PC-3 (cell line): ENCODE data around the gene CORO6. TPM values are rescaled to one million over a fixed set of nuclear protein-coding genes. Genes with fewer than 3 reads are reported as not detected.
A peak's percentile ranks its signal among the peaks of the same experiment; 100 is the strongest.

Experiments used
- ATAC-seq: fragments of 200-7000 bp; cut with Tn5 transposase; 2 replicates; pipeline ENCODE4 v1.9.1; 2020; ENCODE audit warnings: mild to moderate bottlenecking, moderate library complexity
- BruUV-seq: library from RNA; stranded (reverse); fragments of 400-500 nt; replicated peaks from 2 replicates; lab custom pipeline; 2021; lab: Mats Ljungman, UMichigan
- CTCF ChIA-PET: fragments of 300-600 bp; sonication (Branson Sonifier 250); formaldehyde crosslinking; loops from one replicate; lab custom pipeline; 2022; ENCODE audit warnings: antibody characterized with exemption; lab: Charles Lee
- POLR2A ChIA-PET: fragments of 300-600 bp; sonication (Branson Sonifier 250); formaldehyde crosslinking; loops from one replicate; lab custom pipeline; 2022; ENCODE audit warnings: antibody characterized with exemption; ENCODE audit not compliant: unreplicated experiment; lab: Charles Lee
- DNase-seq: peaks from one replicate; pipeline ENCODE4 v3.0.0-alpha.2; 2015
- H2AFZ ChIP-seq: fragments of 300-600 bp; sonication (generic); 2 replicates; pipeline ENCODE4 v1.6.0; 2016; ENCODE audit warnings: antibody characterized with exemption, low read length
- H3F3A ChIP-seq: fragments of 300-600 bp; sonication (generic); one replicate; pipeline ENCODE4 v1.6.0; 2017; ENCODE audit warnings: antibody characterized with exemption, low read length, control low read depth, mild to moderate bottlenecking; ENCODE audit not compliant: unreplicated experiment
- H3K27ac ChIP-seq: fragments of 300-600 bp; sonication (generic); 2 replicates; pipeline ENCODE4 v1.5.1; 2016; ENCODE audit warnings: mild to moderate bottlenecking, low read length
- H3K27me3 ChIP-seq: fragments of 300-600 bp; sonication (generic); 2 replicates; pipeline ENCODE4 v1.6.1; 2016; ENCODE audit warnings: low read length, mixed read lengths
- H3K36me3 ChIP-seq: fragments of 300-600 bp; sonication (generic); 2 replicates; pipeline ENCODE4 v1.6.1; 2016; ENCODE audit warnings: low read depth, mixed run types, low read length, mixed read lengths
- H3K4me1 ChIP-seq: fragments of 300-600 bp; sonication (generic); 2 replicates; pipeline ENCODE4 v1.5.1; 2016; ENCODE audit warnings: low read length; ENCODE audit not compliant: insufficient read depth
- H3K4me2 ChIP-seq: fragments of 300-600 bp; sonication (generic); 2 replicates; pipeline ENCODE4 v1.6.0; 2016; ENCODE audit warnings: low read length
- H3K4me3 ChIP-seq: fragments of 300-600 bp; sonication (generic); 2 replicates; pipeline ENCODE4 v1.5.1; 2016; ENCODE audit warnings: mild to moderate bottlenecking, low read length, mixed read lengths
- H3K79me2 ChIP-seq: fragments of 300-600 bp; sonication (generic); 2 replicates; pipeline ENCODE4 v1.6.1; 2017; ENCODE audit warnings: low read length, mixed read lengths
- H3K9ac ChIP-seq: fragments of 300-600 bp; sonication (generic); 2 replicates; pipeline ENCODE4 v1.6.0; 2016; ENCODE audit warnings: mild to moderate bottlenecking, low read length
- H3K9me2 ChIP-seq: fragments of 300-600 bp; sonication (generic); replicated peaks from 2 replicates; pipeline ENCODE4 v1.6.1; 2016; ENCODE audit warnings: mixed run types, low read length, mixed read lengths
- H3K9me3 ChIP-seq: fragments of 300-600 bp; sonication (generic); 2 replicates; pipeline ENCODE4 v1.6.1; 2016; ENCODE audit warnings: low read length, mixed read lengths
- H4K20me1 ChIP-seq: fragments of 300-600 bp; sonication (generic); 2 replicates; pipeline ENCODE4 v1.6.1; 2016; ENCODE audit warnings: low read length, mixed read lengths
- EZH2 ChIP-seq: fragments of 300-600 bp; sonication (generic); IDR thresholded peaks from one replicate; pipeline ENCODE4 v1.6.1; 2017; ENCODE audit warnings: antibody characterized with exemption, mild to moderate bottlenecking, low read length; ENCODE audit not compliant: unreplicated experiment
- EZH2phosphoT487 ChIP-seq: fragments of 300-600 bp; sonication (generic); IDR thresholded peaks from 2 replicates; pipeline ENCODE4 v1.6.1; 2018; ENCODE audit warnings: mild to moderate bottlenecking, antibody characterized with exemption, low read length, borderline replicate concordance
- intact Hi-C: fragments of 100-400 bp; cut with micrococcal nuclease; formaldehyde crosslinking; loops from 2 replicates; pipeline ENCODE4 v1.9.0; 2023
- total RNA-seq: library from RNA; depleted of rRNA; stranded (reverse); fragments of >200 nt; gene quantifications from 2 replicates; pipeline ENCODE4 v1.2.3, GENCODE V29; 2014
- TF ChIP-seq, protein P1 (sequence below): fragments of 300-600 bp; sonication (generic); conservative IDR thresholded peaks from 2 replicates; pipeline ENCODE4 v1.5.1; 2017; ENCODE audit warnings: antibody characterized with exemption, low read depth, mild to moderate bottlenecking, low read length

Gene CORO6
- total RNA-seq, 1 experiment from 2014 or later = 0.44 TPM

DNA sequence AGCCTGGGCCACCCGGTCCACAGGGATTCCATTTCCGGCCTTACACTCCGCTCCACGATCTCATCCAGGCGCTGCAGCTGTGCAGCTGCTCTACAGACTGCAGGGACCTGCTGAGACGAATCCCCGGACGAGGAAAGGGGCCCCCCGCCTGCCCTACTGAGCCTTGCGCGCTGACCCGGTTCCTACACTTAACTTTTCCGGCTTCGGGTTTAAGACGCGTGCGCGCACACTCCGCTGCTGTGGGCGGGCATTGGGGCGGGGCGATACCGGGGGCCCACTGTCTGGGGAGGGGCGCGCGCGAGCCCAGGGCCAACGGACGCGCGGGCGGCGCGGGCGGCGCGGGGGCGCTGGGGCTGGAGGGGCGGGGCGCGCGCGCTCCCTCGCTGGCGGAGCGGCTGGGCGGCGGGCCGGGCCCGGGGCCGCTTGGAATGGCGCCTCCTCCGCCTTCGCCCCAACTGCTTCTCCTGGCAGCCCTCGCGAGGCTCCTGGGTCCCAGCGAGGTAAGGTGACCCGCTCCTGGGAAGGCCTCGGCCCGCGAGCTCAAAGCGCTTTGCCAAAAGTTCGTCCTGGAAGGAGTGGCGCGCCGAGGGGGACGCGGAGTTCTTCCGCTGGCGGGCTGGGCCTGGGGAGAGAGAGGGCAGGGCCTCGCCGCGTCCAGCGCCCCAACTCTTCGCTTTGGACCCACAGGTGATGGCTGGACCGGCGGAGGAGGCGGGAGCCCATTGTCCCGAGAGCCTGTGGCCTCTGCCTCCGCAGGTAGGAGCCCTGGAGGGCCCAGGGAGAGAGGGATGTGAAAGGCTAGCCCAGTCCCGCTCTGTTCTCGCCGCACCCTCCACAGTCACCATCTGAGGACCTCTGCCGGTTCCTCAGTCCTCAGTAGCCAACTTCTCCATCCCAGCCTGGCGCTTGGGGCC lies 54.1 kb downstream of the CORO6 start, which contains the start of gene TP53I13:
TSS of gene TP53I13 (plus strand) at position 371 of the 914 bp plus-strand sequence. CDS start at position 429, 58 bp downstream.
- DNase-seq (peak; percentile 74), ATAC-seq (peak; percentile 51)
- no peak for TF ChIP-seq EZH2
- TF ChIP-seq, protein P1, sequence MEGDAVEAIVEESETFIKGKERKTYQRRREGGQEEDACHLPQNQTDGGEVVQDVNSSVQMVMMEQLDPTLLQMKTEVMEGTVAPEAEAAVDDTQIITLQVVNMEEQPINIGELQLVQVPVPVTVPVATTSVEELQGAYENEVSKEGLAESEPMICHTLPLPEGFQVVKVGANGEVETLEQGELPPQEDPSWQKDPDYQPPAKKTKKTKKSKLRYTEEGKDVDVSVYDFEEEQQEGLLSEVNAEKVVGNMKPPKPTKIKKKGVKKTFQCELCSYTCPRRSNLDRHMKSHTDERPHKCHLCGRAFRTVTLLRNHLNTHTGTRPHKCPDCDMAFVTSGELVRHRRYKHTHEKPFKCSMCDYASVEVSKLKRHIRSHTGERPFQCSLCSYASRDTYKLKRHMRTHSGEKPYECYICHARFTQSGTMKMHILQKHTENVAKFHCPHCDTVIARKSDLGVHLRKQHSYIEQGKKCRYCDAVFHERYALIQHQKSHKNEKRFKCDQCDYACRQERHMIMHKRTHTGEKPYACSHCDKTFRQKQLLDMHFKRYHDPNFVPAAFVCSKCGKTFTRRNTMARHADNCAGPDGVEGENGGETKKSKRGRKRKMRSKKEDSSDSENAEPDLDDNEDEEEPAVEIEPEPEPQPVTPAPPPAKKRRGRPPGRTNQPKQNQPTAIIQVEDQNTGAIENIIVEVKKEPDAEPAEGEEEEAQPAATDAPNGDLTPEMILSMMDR = no peak
- TF ChIP-seq EZH2phosphoT487 = no peak
- Histone ChIP-seq H3K9me3 (no peaks in the 10 kb centered on the region), H3K4me1 (peaks cover 7% of the 10 kb centered on the region; the same call in 1 of the 2 replicates), H3K9ac (peak within 1 kb of the TSS; percentile 57), H3K4me2 (peak within 1 kb of the TSS; percentile 98), H2AFZ (peak within 1 kb of the TSS; percentile 88), H3K27me3 (no peaks in the 10 kb centered on the region), H4K20me1 (no peaks in the 10 kb centered on the region), H3F3A (no peaks in the 10 kb centered on the region), H3K9me2 (no peaks in the 10 kb centered on the region), H3K79me2 (no peaks in the 10 kb centered on the region), H3K27ac (peak within 1 kb of the TSS; percentile 19; the same call in 1 of the 2 replicates), H3K4me3 (peak within 1 kb of the TSS; percentile 85), H3K36me3 (no peaks in the 10 kb centered on the region)
- POLR2A ChIA-PET = no interaction called here
- CTCF ChIA-PET = interaction anchor here (0.9 kb wide), 1 partner anchor 13 kb away, joined by 3 read pairs; no protein-coding TSS in a partner anchor
- no TSS peak for BruUV-seq
- intact Hi-C loops = no loop called here

DNA sequence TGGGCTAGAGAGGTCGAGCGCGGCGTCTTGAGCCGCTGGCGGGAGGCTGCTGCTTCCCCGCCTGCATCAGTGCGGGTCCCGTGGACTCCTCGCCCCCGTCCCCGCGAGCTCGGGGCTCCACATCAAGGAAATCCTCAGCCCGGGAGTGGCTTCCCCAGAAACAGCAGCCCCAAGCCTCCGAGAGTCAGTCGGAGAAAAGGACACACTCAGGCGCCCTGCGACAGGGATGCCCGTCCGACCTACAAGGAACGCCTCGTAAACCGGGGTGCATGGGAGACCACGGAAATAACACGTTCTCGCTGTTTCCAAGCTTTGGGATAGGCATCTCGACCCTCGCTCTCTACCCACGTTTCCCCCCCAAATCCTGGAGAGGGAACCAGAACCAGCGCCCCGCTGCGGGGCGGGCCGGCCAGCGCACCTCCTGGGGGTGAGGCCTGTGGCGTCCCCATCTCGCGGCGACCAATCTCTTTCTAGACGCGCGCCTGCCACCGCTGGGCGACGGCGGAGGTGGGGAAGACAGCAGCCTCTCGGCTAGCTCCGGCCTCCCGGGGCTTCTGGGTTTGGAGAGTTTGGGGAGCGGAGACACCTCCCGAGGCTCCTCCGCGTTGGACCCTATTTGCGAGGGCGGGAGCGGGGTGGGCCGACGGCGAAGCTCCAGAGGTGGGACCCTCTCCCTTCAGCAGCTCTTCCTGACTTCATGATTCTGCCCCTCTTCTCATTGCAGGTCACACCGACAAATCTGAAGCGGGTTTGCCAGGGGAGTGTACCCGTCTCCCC lies 55.0 kb downstream of the CORO6 start:
- Histone ChIP-seq H3K9ac (peak overlapping the region; percentile 34; the same call in 1 of the 2 replicates), H3K4me2 (peak overlapping the region; percentile 98), H3K27me3 (no peaks in the 10 kb centered on the region), H3K4me3 (peak overlapping the region; percentile 85), H3K9me2 (no peaks in the 10 kb centered on the region), H4K20me1 (no peaks in the 10 kb centered on the region), H3K27ac (peak overlapping the region; percentile 19; the same call in 1 of the 2 replicates), H2AFZ (peak overlapping the region; percentile 85), H3K36me3 (no peaks in the 10 kb centered on the region), H3F3A (no peaks in the 10 kb centered on the region), H3K79me2 (no peaks in the 10 kb centered on the region), H3K4me1 (peaks cover 7% of the 10 kb centered on the region; the same call in 1 of the 2 replicates), H3K9me3 (no peaks in the 10 kb centered on the region)
- ATAC-seq (peak; percentile 52), DNase-seq (peak; percentile 47)
- intact Hi-C loops = no loop called here
- POLR2A ChIA-PET = no interaction called here
- BruUV-seq = TSS peak; percentile 66
- CTCF ChIA-PET = interaction anchor here (0.6 kb wide), 1 partner anchor 317 kb away, joined by 3 read pairs; no protein-coding TSS in a partner anchor
- TF ChIP-seq, protein P1 = peak; percentile 35
- TF ChIP-seq EZH2phosphoT487 = no peak
